ENCODE results near the gene PBX4.

Gene PBX4

DNA sequence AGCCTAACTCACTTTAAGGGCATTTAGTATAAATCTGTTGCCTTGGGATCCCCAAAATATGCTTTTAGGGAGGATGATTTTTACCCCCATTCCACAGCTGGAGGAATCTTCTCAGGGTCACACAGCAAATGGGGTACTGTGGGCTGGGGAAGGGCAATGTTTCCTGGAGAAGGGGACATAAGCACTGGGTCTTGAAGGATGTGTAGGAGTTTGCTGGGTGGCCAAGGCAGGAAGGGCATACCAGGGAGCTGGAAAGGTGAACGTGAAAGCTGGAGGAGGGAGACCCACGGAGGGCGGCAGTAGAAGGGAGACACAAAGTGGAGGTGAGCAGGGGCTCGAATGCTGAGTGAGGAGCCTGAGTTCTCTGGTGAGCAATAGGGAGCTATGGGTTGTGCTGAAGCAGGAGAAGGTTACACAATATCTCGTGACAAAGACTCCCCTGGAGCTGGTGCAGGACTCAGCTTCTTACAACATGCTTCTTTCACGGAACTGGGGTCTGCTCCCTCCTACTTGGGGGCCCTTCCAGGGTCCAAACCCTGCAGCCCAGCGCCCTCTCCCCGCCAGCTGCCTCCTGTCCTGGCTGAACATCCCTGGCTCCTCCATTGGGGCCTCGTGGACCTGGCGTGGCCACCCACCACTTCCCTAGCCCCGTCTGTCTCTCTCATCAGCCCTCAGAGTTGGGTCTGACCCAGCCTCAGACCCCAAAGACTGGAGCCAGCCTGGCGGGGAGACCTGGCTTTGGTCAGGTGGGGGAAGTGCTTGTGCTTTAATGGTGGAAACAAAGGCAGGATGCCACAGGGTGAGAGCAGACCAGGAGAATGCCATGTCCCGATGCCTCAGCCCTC lies 69.3 kb downstream of the PBX4 start:
- no peak overlapping the region for H3K4me3 ChIP-seq (ENCODE audit: low read length)
- no peaks in the 10 kb centered on the region for H3K4me1 ChIP-seq (ENCODE audit: control insufficient read depth, low read depth, low read length)
- H3K9ac ChIP-seq (ENCODE audit: low read length): no peak overlapping the region
- H3K27me3 ChIP-seq (ENCODE audit: control insufficient read depth, insufficient read depth, low read length): no peaks in the 10 kb centered on the region
- H3K27ac ChIP-seq (ENCODE audit: low read length): no peak overlapping the region
- no peaks in the 10 kb centered on the region for H3K9me3 ChIP-seq (ENCODE audit: control insufficient read depth, low read depth, low read length)
- no peaks in the 10 kb centered on the region for H3K36me3 ChIP-seq (ENCODE audit: control insufficient read depth, low read depth, low read length)

DNA sequence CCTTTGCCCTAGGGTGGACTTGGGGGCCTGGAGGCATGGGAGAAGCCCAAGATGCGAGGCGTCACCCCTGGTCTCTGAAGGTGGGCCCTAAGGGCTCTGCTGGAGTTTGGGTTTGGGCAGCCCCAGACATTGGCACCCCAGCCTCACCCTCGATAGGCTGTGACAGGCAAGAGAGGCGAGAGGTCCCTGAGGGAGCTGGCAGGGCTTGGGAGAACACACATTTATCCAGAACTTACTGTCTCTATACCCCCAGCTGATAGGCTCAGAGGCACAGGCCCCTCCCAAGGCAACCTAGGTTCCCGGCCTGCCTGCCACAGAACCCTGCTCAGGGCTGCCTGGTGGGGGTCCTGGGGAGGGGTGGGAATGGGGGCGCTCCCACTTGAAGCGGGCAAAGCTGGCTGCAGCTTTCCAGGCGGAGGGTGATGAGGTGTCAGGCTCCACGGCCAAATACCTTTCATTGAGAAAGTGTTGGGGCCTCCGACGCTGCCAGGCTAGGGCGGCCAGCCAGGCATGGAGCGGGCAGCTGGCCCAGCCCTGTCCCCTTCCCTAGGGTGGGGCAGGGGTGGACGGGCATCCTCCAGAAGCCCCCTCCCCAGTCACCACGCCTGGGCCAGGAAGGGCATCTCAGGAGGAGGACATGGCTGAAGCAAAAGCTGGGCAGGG lies 70.7 kb downstream of the PBX4 start:
- H3K36me3 ChIP-seq (ENCODE audit: control insufficient read depth, low read depth, low read length): no peaks in the 10 kb centered on the region
- H3K27ac ChIP-seq (ENCODE audit: low read length): no peak overlapping the region
- H3K4me3 ChIP-seq (ENCODE audit: low read length): no peak overlapping the region
- H3K27me3 ChIP-seq (ENCODE audit: control insufficient read depth, insufficient read depth, low read length): no peaks in the 10 kb centered on the region
- no peaks in the 10 kb centered on the region for H3K4me1 ChIP-seq (ENCODE audit: control insufficient read depth, low read depth, low read length)
- no peaks in the 10 kb centered on the region for H3K9me3 ChIP-seq (ENCODE audit: control insufficient read depth, low read depth, low read length)
- no peak overlapping the region for H3K9ac ChIP-seq (ENCODE audit: low read length)

DNA sequence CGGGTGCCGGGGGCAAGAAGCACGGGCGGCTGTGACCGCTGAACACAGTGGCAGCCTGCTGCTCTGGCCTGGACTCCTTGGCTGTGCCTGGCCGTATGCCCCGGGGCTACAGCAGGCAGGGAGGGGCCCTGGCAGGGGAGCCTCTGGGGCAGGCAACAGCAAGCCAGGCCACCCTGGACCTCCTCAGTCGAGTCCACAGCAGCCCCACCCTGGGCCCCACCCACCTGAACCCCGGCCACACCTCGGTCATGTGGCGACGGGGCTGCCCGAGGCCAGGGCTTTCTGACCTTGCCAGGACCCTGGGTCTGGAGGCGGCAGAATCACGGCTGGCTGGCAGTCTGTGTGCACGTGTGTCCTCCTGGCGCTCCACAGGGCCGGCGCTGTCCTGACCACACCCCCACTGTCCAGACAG lies 71.7 kb downstream of the PBX4 start:
- Histone ChIP-seq H3K4me3 (ENCODE audit: low read length) (no peak overlapping the region), H3K27me3 (ENCODE audit: control insufficient read depth, insufficient read depth, low read length) (no peaks in the 10 kb centered on the region), H3K27ac (ENCODE audit: low read length) (no peak overlapping the region), H3K9me3 (ENCODE audit: control insufficient read depth, low read depth, low read length) (no peaks in the 10 kb centered on the region), H3K36me3 (ENCODE audit: control insufficient read depth, low read depth, low read length) (no peaks in the 10 kb centered on the region), H3K4me1 (ENCODE audit: control insufficient read depth, low read depth, low read length) (no peaks in the 10 kb centered on the region), H3K9ac (ENCODE audit: low read length) (no peak overlapping the region)

DNA sequence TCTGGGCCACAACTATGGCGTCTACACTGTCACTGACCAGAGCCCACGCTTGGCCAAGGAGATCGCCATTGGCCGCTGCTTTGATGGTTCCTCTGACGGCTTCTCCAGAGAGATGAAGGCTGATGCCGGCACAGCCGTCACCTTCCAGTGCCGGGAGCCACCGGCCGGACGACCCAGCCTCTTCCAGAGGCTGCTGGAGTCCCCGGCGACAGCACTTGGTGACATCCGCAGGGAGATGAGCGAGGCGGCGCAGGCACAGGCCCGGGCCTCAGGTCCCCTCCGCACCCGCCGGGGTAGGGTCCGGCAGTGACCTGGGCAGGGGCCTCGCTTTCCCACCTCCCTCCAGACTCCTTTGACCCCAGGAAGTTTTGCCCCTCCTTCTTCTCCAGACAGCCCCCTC lies 72.8 kb downstream of the PBX4 start:
- Histone ChIP-seq H3K27ac (ENCODE audit: low read length) (no peak overlapping the region), H3K4me3 (ENCODE audit: low read length) (no peak overlapping the region), H3K4me1 (ENCODE audit: control insufficient read depth, low read depth, low read length) (no peaks in the 10 kb centered on the region), H3K9me3 (ENCODE audit: control insufficient read depth, low read depth, low read length) (no peaks in the 10 kb centered on the region), H3K27me3 (ENCODE audit: control insufficient read depth, insufficient read depth, low read length) (no peaks in the 10 kb centered on the region), H3K9ac (ENCODE audit: low read length) (no peak overlapping the region), H3K36me3 (ENCODE audit: control insufficient read depth, low read depth, low read length) (no peaks in the 10 kb centered on the region)

DNA sequence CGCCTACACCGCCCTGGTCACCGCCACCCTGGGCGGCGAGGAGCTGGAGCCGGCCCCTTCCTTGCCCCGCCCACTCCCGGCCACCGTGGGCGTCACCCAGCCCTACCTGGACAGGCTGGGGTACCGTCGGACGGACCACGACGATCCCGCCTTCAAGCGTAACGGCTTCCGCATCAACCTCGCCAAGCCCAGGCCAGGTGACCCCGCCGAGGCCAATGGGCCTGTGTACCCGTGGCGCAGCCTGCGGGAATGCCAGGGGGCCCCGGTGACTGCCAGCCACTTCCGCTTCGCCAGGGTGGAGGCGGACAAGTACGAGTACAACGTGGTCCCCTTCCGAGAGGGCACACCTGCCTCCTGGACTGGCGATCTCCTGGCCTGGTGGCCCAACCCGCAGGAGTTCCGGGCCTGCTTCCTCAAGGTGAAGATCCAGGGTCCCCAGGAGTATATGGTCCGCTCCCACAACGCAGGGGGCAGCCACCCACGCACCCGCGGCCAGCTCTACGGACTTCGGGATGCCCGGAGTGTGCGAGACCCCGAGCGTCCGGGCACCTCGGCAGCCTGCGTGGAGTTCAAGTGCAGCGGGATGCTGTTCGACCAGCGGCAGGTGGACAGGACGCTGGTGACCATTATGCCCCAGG lies 73.4 kb downstream of the PBX4 start:
- H3K27ac ChIP-seq (ENCODE audit: low read length): no peak overlapping the region
- peaks cover under 1% of the 10 kb centered on the region for H3K27me3 ChIP-seq (ENCODE audit: control insufficient read depth, insufficient read depth, low read length)
- no peak overlapping the region for H3K9ac ChIP-seq (ENCODE audit: low read length)
- H3K4me3 ChIP-seq (ENCODE audit: low read length): no peak overlapping the region
- H3K36me3 ChIP-seq (ENCODE audit: control insufficient read depth, low read depth, low read length): no peaks in the 10 kb centered on the region
- no peaks in the 10 kb centered on the region for H3K9me3 ChIP-seq (ENCODE audit: control insufficient read depth, low read depth, low read length)
- no peaks in the 10 kb centered on the region for H3K4me1 ChIP-seq (ENCODE audit: control insufficient read depth, low read depth, low read length)

DNA sequence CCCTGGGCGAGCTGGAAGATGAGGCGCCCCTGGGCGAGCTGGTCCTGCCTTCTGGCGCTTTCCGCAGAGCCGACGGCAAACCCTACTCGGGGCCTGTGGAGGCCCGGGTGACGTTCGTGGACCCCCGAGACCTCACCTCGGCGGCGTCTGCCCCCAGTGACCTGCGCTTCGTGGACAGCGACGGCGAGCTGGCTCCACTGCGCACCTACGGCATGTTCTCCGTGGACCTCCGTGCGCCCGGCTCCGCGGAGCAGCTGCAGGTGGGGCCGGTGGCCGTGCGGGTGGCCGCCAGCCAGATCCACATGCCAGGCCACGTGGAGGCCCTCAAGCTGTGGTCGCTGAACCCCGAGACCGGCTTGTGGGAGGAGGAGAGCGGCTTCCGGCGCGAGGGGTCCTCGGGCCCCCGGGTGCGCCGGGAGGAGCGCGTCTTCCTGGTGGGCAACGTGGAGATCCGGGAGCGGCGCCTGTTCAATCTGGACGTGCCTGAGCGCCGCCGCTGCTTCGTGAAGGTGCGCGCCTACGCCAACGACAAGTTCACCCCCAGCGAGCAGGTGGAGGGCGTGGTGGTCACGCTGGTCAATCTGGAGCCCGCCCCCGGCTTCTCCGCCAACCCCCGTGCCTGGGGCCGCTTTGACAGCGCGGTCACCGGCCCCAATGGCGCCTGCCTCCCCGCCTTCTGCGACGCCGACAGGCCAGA lies 74.1 kb downstream of the PBX4 start:
- H3K36me3 ChIP-seq (ENCODE audit: control insufficient read depth, low read depth, low read length): no peaks in the 10 kb centered on the region
- H3K4me3 ChIP-seq (ENCODE audit: low read length): no peak overlapping the region
- H3K27me3 ChIP-seq (ENCODE audit: control insufficient read depth, insufficient read depth, low read length): peaks cover 7% of the 10 kb centered on the region
- no peaks in the 10 kb centered on the region for H3K4me1 ChIP-seq (ENCODE audit: control insufficient read depth, low read depth, low read length)
- H3K9ac ChIP-seq (ENCODE audit: low read length): no peak overlapping the region
- H3K27ac ChIP-seq (ENCODE audit: low read length): no peak overlapping the region
- no peaks in the 10 kb centered on the region for H3K9me3 ChIP-seq (ENCODE audit: control insufficient read depth, low read depth, low read length)

DNA sequence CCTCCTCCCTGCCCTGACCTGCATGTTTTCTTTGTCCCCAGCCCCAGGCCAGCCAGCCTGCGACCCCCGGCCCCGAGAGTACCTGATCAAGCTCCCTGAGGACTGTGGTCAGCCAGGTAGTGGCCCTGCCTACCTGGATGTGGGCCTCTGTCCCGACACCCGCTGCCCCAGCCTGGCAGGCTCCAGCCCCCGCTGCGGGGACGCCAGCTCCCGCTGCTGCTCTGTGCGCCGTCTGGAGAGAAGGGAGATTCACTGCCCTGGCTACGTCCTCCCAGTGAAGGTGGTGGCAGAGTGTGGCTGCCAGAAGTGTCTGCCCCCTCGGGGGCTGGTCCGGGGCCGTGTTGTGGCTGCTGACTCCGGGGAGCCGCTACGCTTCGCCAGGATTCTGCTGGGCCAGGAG lies 74.8 kb downstream of the PBX4 start:
- Histone ChIP-seq H3K27me3 (ENCODE audit: control insufficient read depth, insufficient read depth, low read length) (peaks cover 15% of the 10 kb centered on the region), H3K4me3 (ENCODE audit: low read length) (no peak overlapping the region), H3K27ac (ENCODE audit: low read length) (no peak overlapping the region), H3K4me1 (ENCODE audit: control insufficient read depth, low read depth, low read length) (no peaks in the 10 kb centered on the region), H3K9me3 (ENCODE audit: control insufficient read depth, low read depth, low read length) (no peaks in the 10 kb centered on the region), H3K9ac (ENCODE audit: low read length) (no peak overlapping the region), H3K36me3 (ENCODE audit: control insufficient read depth, low read depth, low read length) (no peaks in the 10 kb centered on the region)

DNA sequence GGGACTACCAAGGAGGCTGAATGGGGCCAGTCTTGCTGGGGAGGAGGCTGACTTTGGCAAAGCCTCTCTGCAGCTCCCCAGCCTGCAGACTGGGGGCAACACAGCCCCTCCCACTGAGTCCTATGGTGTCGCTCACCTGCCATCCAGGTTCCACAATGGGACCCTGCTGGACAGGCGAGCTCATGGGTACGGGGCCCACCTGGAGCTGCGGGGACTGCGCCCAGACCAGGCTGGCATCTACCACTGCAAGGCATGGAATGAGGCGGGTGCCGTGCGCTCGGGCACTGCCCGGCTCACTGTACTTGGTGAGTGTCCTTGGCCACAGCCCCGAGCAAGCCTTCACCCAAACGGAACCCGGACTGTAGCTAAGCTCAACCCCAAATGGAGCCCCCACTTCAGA lies 75.4 kb downstream of the PBX4 start:
- Histone ChIP-seq H3K27me3 (ENCODE audit: control insufficient read depth, insufficient read depth, low read length) (peaks cover 19% of the 10 kb centered on the region), H3K27ac (ENCODE audit: low read length) (no peak overlapping the region), H3K4me3 (ENCODE audit: low read length) (no peak overlapping the region), H3K4me1 (ENCODE audit: control insufficient read depth, low read depth, low read length) (no peaks in the 10 kb centered on the region), H3K36me3 (ENCODE audit: control insufficient read depth, low read depth, low read length) (no peaks in the 10 kb centered on the region), H3K9ac (ENCODE audit: low read length) (no peak overlapping the region), H3K9me3 (ENCODE audit: control insufficient read depth, low read depth, low read length) (no peaks in the 10 kb centered on the region)

DNA sequence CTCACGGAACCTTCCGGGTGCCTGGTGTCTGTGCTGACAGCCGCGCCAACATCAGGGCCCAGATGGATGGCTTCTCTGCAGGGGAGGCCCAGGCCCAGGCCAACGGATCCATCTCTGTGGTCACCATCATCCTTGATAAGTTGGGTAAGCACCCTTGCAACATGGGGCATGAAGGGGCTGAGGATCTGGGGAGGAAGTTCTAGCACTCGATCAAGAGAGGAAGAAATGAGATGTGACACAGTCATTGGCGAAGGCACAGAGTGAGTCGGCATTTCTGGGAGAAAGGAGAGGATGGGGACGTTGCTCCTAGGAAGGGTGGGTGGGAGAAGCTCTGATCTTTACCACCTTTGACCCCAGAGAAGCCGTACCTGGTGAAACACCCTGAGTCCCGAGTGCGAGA lies 76.0 kb downstream of the PBX4 start:
- Histone ChIP-seq H3K27ac (ENCODE audit: low read length) (no peak overlapping the region), H3K27me3 (ENCODE audit: control insufficient read depth, insufficient read depth, low read length) (peaks cover 19% of the 10 kb centered on the region), H3K4me1 (ENCODE audit: control insufficient read depth, low read depth, low read length) (no peaks in the 10 kb centered on the region), H3K9ac (ENCODE audit: low read length) (no peak overlapping the region), H3K9me3 (ENCODE audit: control insufficient read depth, low read depth, low read length) (no peaks in the 10 kb centered on the region), H3K4me3 (ENCODE audit: low read length) (no peak overlapping the region), H3K36me3 (ENCODE audit: control insufficient read depth, low read depth, low read length) (no peaks in the 10 kb centered on the region)

DNA sequence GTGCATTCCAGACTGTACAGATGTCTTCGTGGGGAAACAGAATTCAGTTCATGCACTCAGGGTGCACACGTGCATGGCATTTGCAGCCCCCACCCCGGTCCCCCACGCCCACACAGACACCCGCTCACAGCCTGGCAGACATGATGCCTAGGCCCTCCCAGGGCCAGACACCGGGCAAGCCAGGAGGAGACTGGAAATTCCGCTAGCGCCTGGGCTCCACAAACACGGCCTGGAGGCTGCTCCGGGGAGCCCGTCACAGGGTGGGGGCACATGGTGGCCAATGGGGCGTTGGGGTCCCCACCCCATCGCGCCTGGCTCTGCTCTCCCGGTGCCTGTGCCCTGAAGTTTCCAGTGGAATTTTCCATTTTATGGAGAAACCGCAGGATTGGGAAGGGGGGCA lies 76.9 kb downstream of the PBX4 start:
- Histone ChIP-seq H3K27ac (ENCODE audit: low read length) (no peak overlapping the region), H3K4me1 (ENCODE audit: control insufficient read depth, low read depth, low read length) (no peaks in the 10 kb centered on the region), H3K9ac (ENCODE audit: low read length) (no peak overlapping the region), H3K36me3 (ENCODE audit: control insufficient read depth, low read depth, low read length) (no peaks in the 10 kb centered on the region), H3K9me3 (ENCODE audit: control insufficient read depth, low read depth, low read length) (no peaks in the 10 kb centered on the region), H3K4me3 (ENCODE audit: low read length) (no peak overlapping the region), H3K27me3 (ENCODE audit: control insufficient read depth, insufficient read depth, low read length) (peaks cover 19% of the 10 kb centered on the region)

DNA sequence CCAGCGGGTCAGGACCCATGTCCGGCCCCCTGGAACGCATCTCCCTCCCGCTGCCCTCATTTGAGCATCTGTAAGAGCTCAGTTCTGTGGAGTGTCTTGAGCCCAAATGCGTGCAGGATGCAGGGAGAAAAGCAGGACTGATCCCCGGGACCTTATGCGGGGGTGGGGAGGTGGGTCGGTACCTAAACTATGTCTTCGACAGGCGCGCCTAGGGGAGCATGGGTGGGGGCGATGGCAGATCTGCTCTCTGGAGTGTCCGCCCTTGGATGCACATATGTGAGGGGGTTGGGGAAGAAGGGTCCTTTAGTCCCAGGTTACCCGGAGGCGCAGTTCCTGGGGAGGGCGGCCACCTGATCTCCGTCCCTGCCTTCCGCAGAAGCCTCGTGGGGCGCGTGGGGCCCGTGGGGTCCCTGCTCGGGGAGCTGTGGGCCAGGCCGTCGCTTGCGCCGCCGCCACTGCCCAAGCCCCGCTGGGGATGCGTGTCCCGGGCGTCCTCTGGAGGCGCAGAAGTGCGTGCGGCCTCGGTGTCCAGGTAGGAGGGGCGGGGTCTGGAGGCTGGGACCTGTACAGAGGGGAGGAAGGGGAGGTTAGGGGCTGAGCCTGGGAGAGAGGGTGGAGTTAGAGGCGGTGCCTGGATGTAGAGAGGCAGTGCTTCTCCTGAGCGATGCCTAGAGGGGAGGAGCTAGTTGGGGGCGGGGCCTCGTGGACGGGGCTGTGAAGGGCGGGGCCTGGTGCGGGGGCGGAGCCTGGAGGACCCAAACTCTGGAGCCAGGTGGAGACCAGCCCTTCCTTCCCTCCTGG lies 77.6 kb downstream of the PBX4 start:
- peaks cover 19% of the 10 kb centered on the region for H3K27me3 ChIP-seq (ENCODE audit: control insufficient read depth, insufficient read depth, low read length)
- H3K9ac ChIP-seq (ENCODE audit: low read length): no peak overlapping the region
- no peaks in the 10 kb centered on the region for H3K36me3 ChIP-seq (ENCODE audit: control insufficient read depth, low read depth, low read length)
- no peak overlapping the region for H3K4me3 ChIP-seq (ENCODE audit: low read length)
- no peaks in the 10 kb centered on the region for H3K9me3 ChIP-seq (ENCODE audit: control insufficient read depth, low read depth, low read length)
- H3K27ac ChIP-seq (ENCODE audit: low read length): no peak overlapping the region
- H3K4me1 ChIP-seq (ENCODE audit: control insufficient read depth, low read depth, low read length): no peaks in the 10 kb centered on the region

All from iPS-18a (cell line).